Tibial nerve (tissue), 4 donors: ENCODE results near the gene STOX2. TPM values are rescaled to one million over a fixed set of nuclear protein-coding genes. Genes with fewer than 3 reads are reported as not detected.
"Not testable (repeated sequence)": the region's sequence is repeated elsewhere in the genome, so short reads cannot be mapped to it uniquely, and the experiment has no call there.

Experiments
- DNase-seq, 2 donors: peaks; one replicate each; pipeline ENCODE4 v3.0.0-alpha.2; 2019; ENCODE audit warnings: low spot score in 2 of 2
- H3K27ac ChIP-seq, 4 donors: fragments of 200-600 bp; sonication (generic) in 3 of 4; one replicate each; pipeline ENCODE4 v1.5.1; 2017 to 2019; ENCODE audit warnings: mild to moderate bottlenecking in 1 of 4
- H3K27me3 ChIP-seq, 2 donors: fragments of 200-600 bp; sonication (generic) in 1 of 2; one replicate each; pipeline versions ENCODE4 v1.5.1 to v1.6.0; 2017 to 2019
- H3K36me3 ChIP-seq, 3 donors: fragments of 200-600 bp; sonication (generic); one replicate each; pipeline ENCODE4 v1.5.1; 2018 to 2019
- H3K4me1 ChIP-seq, 4 donors: fragments of 200-600 bp; sonication (generic) in 3 of 4; one replicate each; pipeline ENCODE4 v1.5.1; 2017 to 2019
- H3K4me3 ChIP-seq, 4 donors: fragments of 200-600 bp; sonication (generic) in 3 of 4; one replicate each; pipeline ENCODE4 v1.5.1; 2017 to 2019; ENCODE audit warnings: mild to moderate bottlenecking in 1 of 4, moderate library complexity in 1 of 4
- H3K9me3 ChIP-seq, 4 donors: fragments of 200-600 bp; sonication (generic) in 3 of 4; one replicate each; pipeline ENCODE4 v1.5.1; 2017 to 2019
- CTCF ChIP-seq, 5 experiments: fragments of 200-600 bp in 3 of 5; fragments of 450-650 bp in 2 of 5; sonication (generic) in 3 of 5; IDR thresholded peaks; one replicate each; pipeline ENCODE4 v1.5.1; 2016 to 2019; ENCODE audit warnings: antibody characterized with exemption in 5 of 5, mild to moderate bottlenecking in 3 of 5, moderate library complexity in 2 of 5
- EP300 ChIP-seq, 2 donors: sonication (generic); formaldehyde crosslinking; IDR thresholded peaks; one replicate each; pipeline ENCODE4 v1.6.1; 2017; ENCODE audit warnings: antibody characterized with exemption in 2 of 2, mild to moderate bottlenecking in 1 of 2
- POLR2A ChIP-seq, 2 donors: fragments of 450-650 bp; IDR thresholded peaks; one replicate each; pipeline ENCODE4 v1.6.1; 2017; ENCODE audit warnings: antibody characterized with exemption in 2 of 2, mild to moderate bottlenecking in 2 of 2, moderate library complexity in 2 of 2
- WGBS, 2 donors: methylation state at CpG; one replicate each; pipeline ENCODE4 v1.1.5; 2018; 5-methylcytosine and 5-hydroxymethylcytosine counted together
- total RNA-seq, 4 donors: library from RNA; depleted of rRNA; stranded (reverse); fragments of >200 nt; gene quantifications; one replicate each; pipeline ENCODE4 v1.1.0, GENCODE V29; 2016

Gene STOX2
- total RNA-seq, 4 donors from 2014 or later = 11.9 to 28.6 (median 17.9) TPM

GRCh38 chr4:183945741-183946140 is 40.6 kb downstream of the STOX2 start:
- no peak for DNase-seq
- Histone ChIP-seq H3K27ac (no peak overlapping the region), H3K27me3 (no peaks in the 10 kb centered on the region), H3K9me3 (no peaks in the 10 kb centered on the region), H3K36me3 (no peaks in the 10 kb centered on the region), H3K4me1 (no peaks in the 10 kb centered on the region), H3K4me3 (no peak overlapping the region)
- WGBS, 2 donors = 43 to 55% methylated on average over 8 of the region's 8 CpGs
- TF ChIP-seq CTCF (IDR thresholded peaks at IDR 0.05) (no peak), POLR2A (IDR thresholded peaks at IDR 0.05) (no peak), EP300 (IDR thresholded peaks at IDR 0.05) (no peak)

GRCh38 chr4:183950536-183950935 is 45.4 kb downstream of the STOX2 start:
- no peaks in the 10 kb centered on the region for H3K27me3 ChIP-seq
- H3K4me1 ChIP-seq = peaks cover 0 to 4% (median 0%) of the 10 kb centered on the region in 4 donors
- H3K27ac ChIP-seq = no peak overlapping the region
- 92% methylated on average over 8 of the region's 8 CpGs for WGBS, 2 donors
- TF ChIP-seq CTCF (IDR thresholded peaks at IDR 0.05) (no peak), EP300 (IDR thresholded peaks at IDR 0.05) (no peak), POLR2A (IDR thresholded peaks at IDR 0.05) (no peak)
- no peak for DNase-seq
- H3K9me3 ChIP-seq = no peaks in the 10 kb centered on the region
- no peak overlapping the region for H3K4me3 ChIP-seq
- H3K36me3 ChIP-seq = no peaks in the 10 kb centered on the region

GRCh38 chr4:183952652-183953051 is 47.5 kb downstream of the STOX2 start:
- not testable (repeated sequence) for H3K4me3 ChIP-seq, H3K4me1 ChIP-seq, DNase-seq, H3K27me3 ChIP-seq, H3K36me3 ChIP-seq, H3K27ac ChIP-seq, H3K9me3 ChIP-seq
- WGBS, 2 donors = 92 to 93% methylated on average over 1 of the region's 1 CpG

- TF ChIP-seq POLR2A (IDR thresholded peaks at IDR 0.05) = no peak
- no peak for TF ChIP-seq CTCF (IDR thresholded peaks at IDR 0.05)
- no peak for TF ChIP-seq EP300 (IDR thresholded peaks at IDR 0.05)
- H3K36me3 ChIP-seq = no peaks in the 10 kb centered on the region
- peaks cover 0 to 31% (median 1%) of the 10 kb centered on the region in 4 donors for H3K4me1 ChIP-seq
- H3K4me3 ChIP-seq = peak overlapping the region; percentile 14 to 49 (median 22)
- DNase-seq = no peak
- 42 to 43% methylated on average over 10 of the region's 10 CpGs for WGBS, 2 donors
- H3K27me3 ChIP-seq = no peaks in the 10 kb centered on the region
- no peaks in the 10 kb centered on the region for H3K9me3 ChIP-seq
- H3K27ac ChIP-seq = peak overlapping the region in 3 of 4 donors; percentile 73 to 86 (median 85)
Measured at GRCh38 chr4:183959319-183960045, 54.4 kb downstream of the STOX2 start.

- peak; percentile 54 to 76 for DNase-seq
- peak overlapping the region; percentile 20 to 86 (median 79) for H3K27ac ChIP-seq
- peak overlapping the region; percentile 14 to 49 (median 22) for H3K4me3 ChIP-seq
Measured at GRCh38 chr4:183960046-183960420, 54.9 kb downstream of the STOX2 start.

More at GRCh38 chr4:183960046-183960420, 54.9 kb downstream of the STOX2 start:
- TF ChIP-seq EP300 (IDR thresholded peaks at IDR 0.05) (peak in 1 of 2 donors; percentile 87), POLR2A (IDR thresholded peaks at IDR 0.05) (peak in 1 of 2 donors; percentile 25), CTCF (IDR thresholded peaks at IDR 0.05) (no peak)
- H3K36me3 ChIP-seq = no peaks in the 10 kb centered on the region
- no peaks in the 10 kb centered on the region for H3K27me3 ChIP-seq
- no peaks in the 10 kb centered on the region for H3K9me3 ChIP-seq
- 15 to 16% methylated on average over 7 to 8 of the region's 8 CpGs for WGBS, 2 donors
- peaks cover 0 to 31% (median 1%) of the 10 kb centered on the region in 4 donors for H3K4me1 ChIP-seq
